ENCODE measurements around the gene BACE2. TPM values are rescaled to one million over a fixed set of nuclear protein-coding genes. Genes with fewer than 3 reads are reported as not detected.

BACE2 gene
- total and polyA plus RNA-seq, 2 of the 4 experiments (the other 2 are of a cell fraction), result 17.0 to 35.5 TPM

DNA sequence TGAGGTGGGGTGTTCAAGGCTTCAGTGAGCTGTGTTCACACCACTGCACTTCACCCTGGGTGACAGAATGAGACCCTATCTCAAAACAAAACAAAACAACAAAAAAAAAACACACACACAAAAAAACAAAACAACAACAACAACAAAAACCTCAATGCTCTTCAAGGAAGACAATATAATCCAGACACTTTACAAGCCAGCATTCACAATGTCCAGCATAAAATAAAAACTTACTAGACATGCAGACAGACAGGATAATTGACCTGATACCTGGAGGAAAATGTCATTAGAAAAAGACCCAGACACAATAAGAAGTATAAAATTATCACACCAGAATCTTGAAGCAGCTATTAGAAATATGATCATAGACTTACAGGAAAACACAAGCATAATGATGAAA, 39.0 kb upstream of the BACE2 start:
- BruUV-seq (replicated peaks), result no TSS peak

More for the DNA sequence above, 39.0 kb upstream of the BACE2 start:
- dilution Hi-C loops (cut with HindIII; ENCODE audit: low sequenced_read_pairs, unreplicated experiment) (no loop called here), intact Hi-C loops (cut with micrococcal nuclease) (no loop called here), in situ Hi-C loops (cut with MboI; ENCODE audit: low sequenced_read_pairs) (loop anchor here (10.0 kb wide), 1 partner anchor 326 kb away; no protein-coding TSS in a partner anchor)
- Histone ChIP-seq H3K9ac (ENCODE audit: low read depth, low read length) (no peak overlapping the region), H3K36me3 (ENCODE audit: control insufficient read depth, insufficient read depth, low read length) (no peaks in the 10 kb centered on the region), H2AFZ (replicated peaks; ENCODE audit: low read length, poor library complexity) (no peak overlapping the region), H2BK5ac (ENCODE audit: low read depth, low read length, poor library complexity, severe bottlenecking) (no peak overlapping the region), H2AK5ac (ENCODE audit: low read depth, low read length) (no peak overlapping the region), H3K79me1 (ENCODE audit: low read depth in 1 of 2, low read length in 2 of 2) (no peaks in the 10 kb centered on the region), H2BK15ac (ENCODE audit: low read depth, low read length) (no peak overlapping the region), H3K4me3 (ENCODE audit: insufficient read depth, low read depth, low read length) (no peak overlapping the region), H3K4me1 (ENCODE audit: control insufficient read depth, insufficient read depth, low read length) (no peaks in the 10 kb centered on the region), H4K91ac (ENCODE audit: insufficient read depth, low read depth, low read length) (no peak overlapping the region), H2BK20ac (ENCODE audit: low read depth, low read length) (no peak overlapping the region), H3K56ac (ENCODE audit: extremely low read depth, insufficient read depth, low read length) (no peak overlapping the region), H3K4me2 (ENCODE audit: low read depth, low read length) (no peak overlapping the region), H4K5ac (ENCODE audit: low read depth, low read length) (no peak overlapping the region), H3K23ac (ENCODE audit: low read depth, low read length) (no peak overlapping the region), H2BK120ac (ENCODE audit: low read depth, low read length) (no peak overlapping the region), H3K9me3 (ENCODE audit: control insufficient read depth, insufficient read depth, low read length) (no peaks in the 10 kb centered on the region), H3K27me3 (ENCODE audit: control insufficient read depth, insufficient read depth, low read length) (peaks cover 1% of the 10 kb centered on the region), H4K20me1 (ENCODE audit: insufficient read depth, low read length) (no peaks in the 10 kb centered on the region), H3K4ac (ENCODE audit: low read depth, low read length) (no peak overlapping the region), H3K14ac (replicated peaks; ENCODE audit: low read depth, low read length) (no peak overlapping the region), H3K27ac (ENCODE audit: insufficient read depth, low read length) (no peak overlapping the region), H4K8ac (ENCODE audit: low read depth in 2 of 2, low read length in 2 of 2) (no peak overlapping the region), H3K9me1 (ENCODE audit: insufficient read depth, low read length) (no peaks in the 10 kb centered on the region), H3K18ac (ENCODE audit: low read depth, low read length) (no peak overlapping the region), H2AK9ac (replicated peaks; ENCODE audit: low read depth, low read length, poor library complexity) (no peak overlapping the region)
- CTCF ChIA-PET, result no interaction called here
- no peak for TF ChIP-seq MAFK (IDR thresholded peaks at IDR 0.05; ENCODE audit: low read depth, low read length)
- TF ChIP-seq RAD21 (IDR thresholded peaks at IDR 0.05; ENCODE audit: low read length), result no peak
- TF ChIP-seq, protein P1, sequence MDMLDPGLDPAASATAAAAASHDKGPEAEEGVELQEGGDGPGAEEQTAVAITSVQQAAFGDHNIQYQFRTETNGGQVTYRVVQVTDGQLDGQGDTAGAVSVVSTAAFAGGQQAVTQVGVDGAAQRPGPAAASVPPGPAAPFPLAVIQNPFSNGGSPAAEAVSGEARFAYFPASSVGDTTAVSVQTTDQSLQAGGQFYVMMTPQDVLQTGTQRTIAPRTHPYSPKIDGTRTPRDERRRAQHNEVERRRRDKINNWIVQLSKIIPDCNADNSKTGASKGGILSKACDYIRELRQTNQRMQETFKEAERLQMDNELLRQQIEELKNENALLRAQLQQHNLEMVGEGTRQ (IDR thresholded peaks at IDR 0.05; ENCODE audit: low read depth, low read length), result no peak
- no peak for TF ChIP-seq RCOR1 (IDR thresholded peaks at IDR 0.05; ENCODE audit: insufficient replicate concordance, low read length)
- no peak for TF ChIP-seq RFX5 (IDR thresholded peaks at IDR 0.05; ENCODE audit: low read depth, low read length)
- no peak for TF ChIP-seq BHLHE40 (IDR thresholded peaks at IDR 0.05; ENCODE audit: low read depth, low read length)
- no peak for TF ChIP-seq MXI1 (IDR thresholded peaks at IDR 0.05; ENCODE audit: borderline replicate concordance, low read depth, low read length)
- ATAC-seq (ENCODE audit: low read depth), result no peak
- POLR2A ChIA-PET (ENCODE audit: unreplicated experiment), result no interaction called here
- DNase-seq, result no peak

Measured in IMR-90 (cell line).